NCI-H510A (cell line): ENCODE measurements around the gene SLC26A11.
"Not testable (repeated sequence)": the region's sequence is repeated elsewhere in the genome, so short reads cannot be mapped to it uniquely, and the experiment has no call there.

Experiments used
- DNase-seq: peaks from one replicate; lab custom pipeline; 2025; lab: John Stamatoyannopoulos, UW

Gene SLC26A11

GRCh38 chr17:80244871-80245509 lies 24.8 kb downstream of the SLC26A11 start:
- no peak for DNase-seq

- no peak for DNase-seq
Observed at GRCh38 chr17:80245566-80246265, 25.5 kb downstream of the SLC26A11 start.

GRCh38 chr17:80246266-80246681 lies 26.0 kb downstream of the SLC26A11 start:
- DNase-seq: no peak

GRCh38 chr17:80246726-80247125 lies 26.5 kb downstream of the SLC26A11 start:
- DNase-seq: no peak

DNA sequence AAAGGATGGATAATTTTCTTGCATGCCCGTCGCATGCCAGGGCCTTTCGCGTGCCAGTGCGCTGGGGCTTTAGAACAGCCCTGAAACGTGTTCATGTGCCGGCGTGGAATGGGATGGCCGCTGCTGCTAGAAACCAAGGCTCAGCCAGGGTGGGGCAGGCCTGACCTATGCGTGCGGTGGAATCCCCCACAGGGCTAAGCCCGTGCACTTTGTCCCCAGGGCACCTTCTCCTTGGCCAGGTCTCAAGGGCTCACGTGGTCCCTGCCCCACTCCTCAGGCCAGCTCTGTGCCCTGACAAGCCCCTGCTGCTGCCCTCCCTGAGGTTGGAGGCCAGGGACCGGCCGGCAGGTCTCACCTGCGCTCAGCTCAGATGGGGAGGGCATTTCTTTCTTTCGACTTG lies 27.3 kb downstream of the SLC26A11 start:
- DNase-seq: no peak

GRCh38 chr17:80248001-80248893 lies 28.0 kb downstream of the SLC26A11 start:
- DNase-seq: no peak

GRCh38 chr17:80248894-80249710 lies 28.9 kb downstream of the SLC26A11 start:
- no peak for DNase-seq

GRCh38 chr17:80251966-80252365 lies 31.7 kb downstream of the SLC26A11 start:
- no peak for DNase-seq

DNA sequence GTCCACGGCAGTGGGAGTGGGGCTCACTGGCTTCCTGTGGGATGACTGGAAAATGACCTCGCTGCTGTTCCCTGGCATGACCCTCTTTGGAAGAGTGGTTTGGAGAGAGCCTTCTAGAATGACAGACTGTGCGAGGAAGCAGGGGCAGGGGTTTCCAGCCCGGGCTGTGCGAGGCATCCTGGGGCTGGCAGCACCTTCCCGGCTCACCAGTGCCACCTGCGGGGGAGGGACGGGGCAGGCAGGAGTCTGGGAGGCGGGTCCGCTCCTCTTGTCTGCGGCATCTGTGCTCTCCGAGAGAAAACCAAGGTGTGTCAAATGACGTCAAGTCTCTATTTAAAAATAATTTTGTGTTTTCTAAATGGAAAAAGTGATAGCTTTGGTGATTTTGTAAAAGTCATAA lies 32.6 kb downstream of the SLC26A11 start:
- DNase-seq: peak; percentile 71

GRCh38 chr17:80253631-80254395 lies 33.6 kb downstream of the SLC26A11 start:
- DNase-seq: no peak

- peak; percentile 69 for DNase-seq
Observed at GRCh38 chr17:80254396-80255251, 34.4 kb downstream of the SLC26A11 start.

DNA sequence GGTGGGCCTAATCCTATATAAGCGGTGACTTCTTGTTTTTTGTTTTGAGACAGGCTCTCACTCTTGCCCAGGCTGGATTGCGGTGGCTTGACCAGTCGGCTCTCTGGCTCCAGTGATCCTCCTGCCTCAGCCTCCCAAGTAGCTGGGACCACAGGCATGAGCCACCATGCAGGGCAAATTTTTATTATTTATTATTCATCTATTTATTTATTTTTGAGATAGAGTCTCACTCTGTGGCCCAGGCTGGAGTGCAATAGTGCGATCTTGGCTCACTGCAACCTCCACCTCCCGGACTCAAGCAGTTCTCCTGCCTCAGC lies 35.8 kb downstream of the SLC26A11 start:
- no peak for DNase-seq

GRCh38 chr17:80257716-80258213 lies 37.5 kb downstream of the SLC26A11 start:
- DNase-seq: no peak

GRCh38 chr17:80258296-80258695 lies 38.1 kb downstream of the SLC26A11 start:
- not testable (repeated sequence) for DNase-seq

DNA sequence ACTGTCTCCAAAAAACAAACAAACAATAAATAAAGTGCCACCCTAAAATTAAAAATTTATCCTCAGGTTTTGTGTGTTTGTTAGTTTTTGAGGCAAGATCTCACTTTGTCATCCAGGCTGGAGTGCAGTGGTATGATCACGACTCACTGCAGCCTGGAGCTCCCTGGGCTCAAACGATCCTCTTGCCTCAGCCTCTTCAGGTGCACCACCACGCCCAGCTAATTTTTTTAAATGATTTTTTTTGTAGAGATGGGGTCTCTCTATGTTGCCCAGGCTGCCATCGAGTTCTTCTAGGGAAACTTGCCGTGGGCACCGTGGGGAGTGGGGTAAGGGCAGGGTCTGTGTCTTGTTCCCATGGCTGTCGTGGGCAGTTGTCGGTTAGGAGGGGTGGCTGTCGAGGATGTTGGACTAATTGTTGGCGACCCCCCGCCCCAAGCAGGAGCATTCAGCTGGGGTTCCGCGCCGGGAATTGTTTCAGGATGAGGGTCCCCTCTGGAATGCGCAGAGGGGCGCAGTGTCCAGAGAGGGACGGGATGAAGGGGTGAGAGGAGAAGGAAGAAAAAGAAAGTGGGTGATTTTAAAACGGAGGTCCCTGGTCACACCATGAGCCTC lies 39.3 kb downstream of the SLC26A11 start:
- DNase-seq: no peak

DNA sequence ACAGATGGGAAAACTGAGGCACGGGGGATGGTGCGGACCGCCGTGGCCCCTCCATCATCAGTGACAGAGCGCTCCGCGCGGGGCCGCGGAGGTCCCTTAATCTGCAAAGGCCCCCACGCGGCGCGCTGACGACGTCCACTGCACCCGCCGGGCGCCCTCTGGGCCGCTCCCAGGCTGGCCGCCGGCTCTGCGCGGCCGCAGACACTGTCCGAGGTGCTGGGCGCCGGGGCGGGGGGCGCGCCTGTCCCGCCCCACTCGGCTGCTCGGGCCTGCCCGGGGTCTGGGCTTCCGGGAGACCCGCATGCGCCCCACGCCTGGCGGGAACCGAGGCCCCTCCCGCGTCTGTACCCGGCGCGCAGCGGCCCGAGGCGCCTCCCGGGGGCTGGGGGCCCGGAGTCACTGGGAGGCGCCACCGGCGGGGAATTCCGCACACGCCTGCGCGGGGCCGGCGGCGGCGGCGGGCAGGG lies 39.9 kb downstream of the SLC26A11 start:
- no peak for DNase-seq

DNA sequence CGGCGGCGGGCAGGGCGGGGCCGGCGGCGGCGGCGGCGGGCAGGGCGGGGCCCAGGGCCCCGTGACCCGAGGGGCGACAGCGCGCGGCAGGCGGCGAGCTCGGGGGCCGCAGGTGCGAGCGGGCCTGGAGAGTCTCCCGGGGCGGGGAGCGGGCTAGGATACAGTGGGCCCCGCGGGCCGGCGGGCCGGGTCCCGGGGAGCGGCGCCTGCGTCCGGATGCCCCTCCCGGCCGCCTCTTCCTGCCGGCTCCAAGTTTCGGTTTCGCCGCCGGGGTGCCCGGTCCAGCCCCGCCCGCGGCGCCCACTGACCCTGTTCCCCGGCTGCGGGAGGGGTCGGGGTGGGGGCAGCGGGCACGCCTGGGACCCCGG lies 40.5 kb downstream of the SLC26A11 start, which contains the start of gene RNF213:
RNF213 (plus strand) TSS at position 62 of the 368 bp plus-strand sequence. CDS start 2,830 bp downstream, outside the sequence.
- DNase-seq: no peak

GRCh38 chr17:80261159-80261894 lies 41.1 kb downstream of the SLC26A11 start:
- DNase-seq: peak; percentile 67

DNA sequence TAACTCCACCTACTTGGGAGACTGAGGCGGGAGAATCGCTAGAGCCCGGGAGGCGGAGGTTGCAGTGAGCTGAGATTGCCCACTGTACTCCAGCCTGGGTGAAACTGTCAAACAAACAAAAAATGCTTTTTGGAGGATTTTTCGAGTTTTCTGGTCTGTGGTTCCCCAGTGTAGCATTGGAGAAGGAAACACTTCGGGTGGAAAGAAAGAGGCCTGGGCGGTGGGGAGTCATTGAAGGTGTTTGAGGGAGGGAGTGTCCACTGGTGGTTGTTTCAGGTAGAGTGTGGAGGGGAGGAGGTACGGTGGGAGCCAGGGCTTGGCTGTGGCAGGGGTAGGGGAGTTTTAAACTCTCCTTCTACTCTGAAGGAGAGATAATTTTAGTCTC lies 41.7 kb downstream of the SLC26A11 start:
- no peak for DNase-seq
